Measurements from ENCODE around the gene CARS1. TPM values are rescaled to one million over a fixed set of nuclear protein-coding genes. Genes with fewer than 3 reads are reported as not detected.
A peak's percentile ranks its signal among the peaks of the same experiment; 100 is the strongest.

Gene CARS1
- total RNA-seq, 6 donors from 2014 or later: 28.9 to 54.1 (median 43.0) TPM

DNA sequence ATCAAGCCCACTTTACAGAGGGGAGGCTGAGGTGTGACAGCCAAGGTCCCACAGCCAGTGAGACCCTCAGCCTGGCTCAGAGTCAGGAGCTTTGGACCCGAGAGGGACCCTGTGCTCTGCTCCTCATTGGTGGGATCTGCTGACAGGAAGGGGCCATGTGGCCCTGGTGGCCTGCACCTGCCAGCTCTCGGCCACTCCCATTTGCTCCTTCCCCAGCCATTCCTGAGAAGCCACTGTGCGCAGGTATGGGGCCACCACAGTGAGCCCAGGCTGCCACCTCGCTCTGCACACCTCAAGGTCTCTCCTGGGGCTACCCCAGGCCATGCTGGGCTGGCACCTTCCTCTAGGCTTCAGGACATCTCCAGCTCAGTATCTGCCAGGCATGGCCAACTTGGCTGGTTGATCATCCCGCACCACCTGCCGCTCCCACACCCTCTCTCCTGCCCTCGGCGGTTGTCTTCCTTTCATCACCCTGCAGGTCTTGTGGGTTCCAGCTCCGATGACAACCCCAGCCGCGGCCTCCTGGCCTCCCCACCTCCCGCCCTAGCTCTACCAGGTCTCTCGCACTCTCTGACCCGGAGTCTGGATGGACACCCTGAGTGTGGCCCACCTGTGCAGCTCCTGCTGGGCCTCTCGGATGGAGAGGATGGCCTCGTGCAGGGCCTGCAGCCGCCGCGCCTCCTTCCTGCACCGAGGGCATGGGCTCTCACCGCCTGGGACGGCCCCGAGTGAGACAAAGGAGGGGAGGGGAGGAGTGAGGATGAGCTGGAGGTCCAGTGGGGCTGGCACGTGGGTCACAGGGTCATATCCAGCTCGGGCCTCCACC is 32.2 kb upstream of the CARS1 start:
- DNase-seq: peak in 1 of 2 donors; percentile 80

DNA sequence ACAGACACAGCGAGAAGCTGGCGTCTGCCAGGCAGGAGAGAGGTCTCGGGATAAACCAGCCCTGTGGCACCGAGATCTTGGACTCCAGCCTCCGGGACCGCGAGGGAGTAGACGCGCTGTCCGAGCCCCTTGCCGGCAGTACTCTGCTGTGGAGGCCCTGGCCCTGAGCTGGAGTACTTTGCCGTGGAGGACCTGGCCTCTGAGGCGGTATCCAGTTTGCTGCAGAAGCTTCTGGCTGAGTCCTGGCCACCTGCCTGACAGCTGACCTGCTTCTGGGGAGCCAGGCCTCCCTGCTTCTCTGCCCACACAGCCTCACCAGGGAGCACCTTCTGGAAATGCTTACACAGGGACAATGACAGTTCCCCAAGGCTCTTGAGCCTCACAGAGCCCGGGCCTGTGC is 31.6 kb upstream of the CARS1 start:
- WGBS, 2 donors: 92 to 94% methylated on average over 10 to 14 of the region's 14 CpGs
- DNase-seq (peak in 1 of 2 donors; percentile 63), ATAC-seq (ENCODE audit: low FRiP score in 2 of 2) (no peak)
- Histone ChIP-seq H3K4me3 (no peak overlapping the region), H3K9me3 (no peaks in the 10 kb centered on the region), H3K36me3 (peaks cover 0 to 56% (median 32%) of the 10 kb centered on the region in 4 donors), H3K27me3 (no peaks in the 10 kb centered on the region), H3K27ac (no peak overlapping the region), H3K4me1 (peaks cover 0 to 12% (median 8%) of the 10 kb centered on the region in 4 donors)
- TF ChIP-seq POLR2A (IDR thresholded peaks at IDR 0.05) (no peak), EP300 (IDR thresholded peaks at IDR 0.05) (no peak), POLR2AphosphoS5 (IDR thresholded peaks at IDR 0.05) (no peak)
- TF ChIP-seq, protein P1, sequence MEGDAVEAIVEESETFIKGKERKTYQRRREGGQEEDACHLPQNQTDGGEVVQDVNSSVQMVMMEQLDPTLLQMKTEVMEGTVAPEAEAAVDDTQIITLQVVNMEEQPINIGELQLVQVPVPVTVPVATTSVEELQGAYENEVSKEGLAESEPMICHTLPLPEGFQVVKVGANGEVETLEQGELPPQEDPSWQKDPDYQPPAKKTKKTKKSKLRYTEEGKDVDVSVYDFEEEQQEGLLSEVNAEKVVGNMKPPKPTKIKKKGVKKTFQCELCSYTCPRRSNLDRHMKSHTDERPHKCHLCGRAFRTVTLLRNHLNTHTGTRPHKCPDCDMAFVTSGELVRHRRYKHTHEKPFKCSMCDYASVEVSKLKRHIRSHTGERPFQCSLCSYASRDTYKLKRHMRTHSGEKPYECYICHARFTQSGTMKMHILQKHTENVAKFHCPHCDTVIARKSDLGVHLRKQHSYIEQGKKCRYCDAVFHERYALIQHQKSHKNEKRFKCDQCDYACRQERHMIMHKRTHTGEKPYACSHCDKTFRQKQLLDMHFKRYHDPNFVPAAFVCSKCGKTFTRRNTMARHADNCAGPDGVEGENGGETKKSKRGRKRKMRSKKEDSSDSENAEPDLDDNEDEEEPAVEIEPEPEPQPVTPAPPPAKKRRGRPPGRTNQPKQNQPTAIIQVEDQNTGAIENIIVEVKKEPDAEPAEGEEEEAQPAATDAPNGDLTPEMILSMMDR (IDR thresholded peaks at IDR 0.05): no peak

More for the DNA sequence above, 32.2 kb upstream of the CARS1 start:
- Histone ChIP-seq H3K9me3 (no peaks in the 10 kb centered on the region), H3K4me3 (no peak overlapping the region), H3K36me3 (peaks cover 0 to 62% (median 37%) of the 10 kb centered on the region in 4 donors), H3K27me3 (no peaks in the 10 kb centered on the region), H3K27ac (no peak overlapping the region), H3K4me1 (peaks cover 0 to 18% (median 10%) of the 10 kb centered on the region in 4 donors)
- 91 to 92% methylated on average over 22 to 25 of the region's 25 CpGs for WGBS, 2 donors
- TF ChIP-seq POLR2A (IDR thresholded peaks at IDR 0.05): no peak
- no peak for TF ChIP-seq EP300 (IDR thresholded peaks at IDR 0.05)
- TF ChIP-seq, protein P1 (IDR thresholded peaks at IDR 0.05): no peak
- no peak for TF ChIP-seq POLR2AphosphoS5 (IDR thresholded peaks at IDR 0.05)
- ATAC-seq (ENCODE audit: low FRiP score in 2 of 2): no peak

DNA sequence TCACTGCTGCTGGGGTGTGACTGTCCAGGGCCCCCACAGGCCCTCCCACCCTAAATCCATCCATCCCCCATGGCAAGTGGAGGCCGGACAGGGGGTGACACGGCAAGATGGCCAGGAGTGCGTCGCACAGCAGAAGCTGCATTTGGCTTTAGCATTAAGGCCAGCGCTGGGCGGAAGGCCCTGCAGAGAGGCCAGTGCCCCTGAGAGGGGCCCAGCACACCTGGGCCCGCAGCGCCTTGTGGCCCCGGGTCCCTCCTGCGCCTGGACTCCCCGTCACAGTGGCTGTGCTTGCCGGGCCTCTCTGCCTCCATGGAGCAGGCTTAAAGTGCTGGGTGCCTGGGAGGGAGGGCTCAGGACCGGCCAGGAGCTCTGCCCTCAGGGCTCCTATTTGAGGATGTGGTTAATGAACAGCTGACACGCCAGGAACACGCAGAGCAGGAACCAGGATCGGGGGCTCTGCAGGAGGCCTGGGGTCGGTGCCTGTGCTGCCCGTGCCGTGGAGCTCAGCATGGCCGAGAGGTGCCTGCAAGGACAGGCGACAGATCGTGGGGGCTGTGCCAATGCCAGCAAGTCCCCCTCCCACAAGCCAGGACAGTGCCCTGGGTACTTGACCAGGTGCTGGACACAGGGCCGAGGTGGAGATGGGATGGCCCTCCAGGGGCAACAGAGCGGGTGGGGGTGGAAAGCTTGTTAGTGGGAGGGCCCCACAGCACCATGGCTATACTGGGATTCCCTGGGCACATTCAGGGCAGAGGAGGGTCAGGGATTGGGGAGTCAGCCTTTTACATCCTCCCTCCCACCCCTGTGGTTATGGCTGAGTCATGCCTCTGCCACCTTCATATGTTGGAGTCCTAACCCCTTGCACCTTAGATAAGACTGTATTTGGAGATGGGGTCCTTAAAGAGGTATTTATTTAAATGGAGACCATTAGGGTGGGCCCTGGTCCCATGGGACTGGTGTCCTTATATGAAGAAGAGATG is 30.9 kb upstream of the CARS1 start:
- TF ChIP-seq EP300 (IDR thresholded peaks at IDR 0.05) (no peak), POLR2AphosphoS5 (IDR thresholded peaks at IDR 0.05) (no peak), POLR2A (IDR thresholded peaks at IDR 0.05) (no peak)
- TF ChIP-seq, protein P1 (IDR thresholded peaks at IDR 0.05): no peak
- ATAC-seq (ENCODE audit: low FRiP score in 2 of 2) (no peak), DNase-seq (peak in 1 of 2 donors; percentile 56)
- Histone ChIP-seq H3K9me3 (no peaks in the 10 kb centered on the region), H3K27me3 (no peaks in the 10 kb centered on the region), H3K4me3 (no peak overlapping the region), H3K36me3 (peaks cover 0 to 50% (median 29%) of the 10 kb centered on the region in 4 donors), H3K27ac (no peak overlapping the region), H3K4me1 (peaks cover 0 to 9% (median 8%) of the 10 kb centered on the region in 4 donors)
- 20 to 87% methylated on average over 1 to 24 of the region's 24 CpGs for WGBS, 2 donors

DNA sequence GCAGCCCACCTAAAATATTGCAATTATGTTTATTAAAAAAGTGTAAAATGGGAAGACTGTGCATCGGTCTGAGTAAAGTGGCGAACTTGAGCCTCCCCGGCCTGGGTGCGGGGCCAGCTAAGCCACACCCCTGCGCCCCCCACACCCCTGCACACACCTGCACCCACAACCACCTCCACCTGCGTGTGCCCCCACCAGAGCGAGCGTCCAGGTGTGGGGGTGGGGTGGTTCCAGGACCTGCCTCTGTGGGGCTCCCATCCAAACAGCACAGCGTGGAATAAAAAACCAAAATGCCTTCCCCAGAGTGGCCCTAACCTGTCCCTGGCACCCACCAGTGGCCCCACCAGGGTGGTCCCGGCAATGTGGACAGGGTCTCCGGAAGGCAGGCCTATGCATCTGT is 30.1 kb upstream of the CARS1 start:
- no peak overlapping the region for H3K4me3 ChIP-seq
- peaks cover 0 to 43% (median 27%) of the 10 kb centered on the region in 4 donors for H3K36me3 ChIP-seq
- ATAC-seq (ENCODE audit: low FRiP score in 2 of 2) (no peak), DNase-seq (peak in 1 of 2 donors; percentile 50)
- 95 to 97% methylated on average over 8 to 10 of the region's 11 CpGs for WGBS, 2 donors
- TF ChIP-seq, protein P1 (IDR thresholded peaks at IDR 0.05): no peak
- TF ChIP-seq POLR2AphosphoS5 (IDR thresholded peaks at IDR 0.05) (no peak), EP300 (IDR thresholded peaks at IDR 0.05) (no peak), POLR2A (IDR thresholded peaks at IDR 0.05) (no peak)
- no peaks in the 10 kb centered on the region for H3K9me3 ChIP-seq
- no peak overlapping the region for H3K27ac ChIP-seq
- no peaks in the 10 kb centered on the region for H3K27me3 ChIP-seq
- peaks cover 0 to 8% (median 8%) of the 10 kb centered on the region in 4 donors for H3K4me1 ChIP-seq
